ENCODE measurements around the gene SLC38A4. TPM values are rescaled to one million over a fixed set of nuclear protein-coding genes. Genes with fewer than 3 reads are reported as not detected.
A peak's percentile ranks its signal among the peaks of the same experiment; 100 is the strongest.

The SLC38A4 gene
- total RNA-seq, 1 donor from 2014 or later: 0.27 TPM

DNA sequence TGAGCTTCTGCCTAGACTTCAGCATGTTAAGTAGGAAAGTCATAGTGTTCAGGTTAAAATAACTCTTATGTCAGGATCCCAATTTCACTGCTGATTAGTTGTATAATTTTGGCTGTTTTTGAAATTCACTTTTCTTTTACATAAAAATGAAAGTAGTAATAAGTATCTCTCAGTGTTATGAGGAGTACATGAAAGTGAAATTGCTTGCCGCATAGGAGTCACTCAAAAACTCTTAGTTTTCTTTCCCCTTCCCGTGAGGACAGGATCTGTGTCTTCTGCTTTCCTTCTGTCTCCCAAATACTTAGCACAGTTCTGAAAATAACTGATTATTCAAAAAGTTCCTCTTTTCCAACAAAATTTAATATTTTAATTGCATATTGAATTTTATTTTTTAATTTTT lies 100.5 kb downstream of the SLC38A4 start:
- TF ChIP-seq, protein P1, sequence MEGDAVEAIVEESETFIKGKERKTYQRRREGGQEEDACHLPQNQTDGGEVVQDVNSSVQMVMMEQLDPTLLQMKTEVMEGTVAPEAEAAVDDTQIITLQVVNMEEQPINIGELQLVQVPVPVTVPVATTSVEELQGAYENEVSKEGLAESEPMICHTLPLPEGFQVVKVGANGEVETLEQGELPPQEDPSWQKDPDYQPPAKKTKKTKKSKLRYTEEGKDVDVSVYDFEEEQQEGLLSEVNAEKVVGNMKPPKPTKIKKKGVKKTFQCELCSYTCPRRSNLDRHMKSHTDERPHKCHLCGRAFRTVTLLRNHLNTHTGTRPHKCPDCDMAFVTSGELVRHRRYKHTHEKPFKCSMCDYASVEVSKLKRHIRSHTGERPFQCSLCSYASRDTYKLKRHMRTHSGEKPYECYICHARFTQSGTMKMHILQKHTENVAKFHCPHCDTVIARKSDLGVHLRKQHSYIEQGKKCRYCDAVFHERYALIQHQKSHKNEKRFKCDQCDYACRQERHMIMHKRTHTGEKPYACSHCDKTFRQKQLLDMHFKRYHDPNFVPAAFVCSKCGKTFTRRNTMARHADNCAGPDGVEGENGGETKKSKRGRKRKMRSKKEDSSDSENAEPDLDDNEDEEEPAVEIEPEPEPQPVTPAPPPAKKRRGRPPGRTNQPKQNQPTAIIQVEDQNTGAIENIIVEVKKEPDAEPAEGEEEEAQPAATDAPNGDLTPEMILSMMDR (IDR thresholded peaks at IDR 0.05; ENCODE audit: borderline replicate concordance): no peak
- intact Hi-C loops (cut with micrococcal nuclease): no loop called here
- H3K4me1 ChIP-seq: peaks cover 7% of the 10 kb centered on the region
- H3K27me3 ChIP-seq (ENCODE audit: low read depth): no peaks in the 10 kb centered on the region
- H3K9me3 ChIP-seq (replicated peaks): no peaks in the 10 kb centered on the region
- H3K27ac ChIP-seq (replicated peaks): no peak overlapping the region
- no peak overlapping the region for H3K4me3 ChIP-seq
- H3K36me3 ChIP-seq: no peaks in the 10 kb centered on the region
- DNase-seq: no peak

DNA sequence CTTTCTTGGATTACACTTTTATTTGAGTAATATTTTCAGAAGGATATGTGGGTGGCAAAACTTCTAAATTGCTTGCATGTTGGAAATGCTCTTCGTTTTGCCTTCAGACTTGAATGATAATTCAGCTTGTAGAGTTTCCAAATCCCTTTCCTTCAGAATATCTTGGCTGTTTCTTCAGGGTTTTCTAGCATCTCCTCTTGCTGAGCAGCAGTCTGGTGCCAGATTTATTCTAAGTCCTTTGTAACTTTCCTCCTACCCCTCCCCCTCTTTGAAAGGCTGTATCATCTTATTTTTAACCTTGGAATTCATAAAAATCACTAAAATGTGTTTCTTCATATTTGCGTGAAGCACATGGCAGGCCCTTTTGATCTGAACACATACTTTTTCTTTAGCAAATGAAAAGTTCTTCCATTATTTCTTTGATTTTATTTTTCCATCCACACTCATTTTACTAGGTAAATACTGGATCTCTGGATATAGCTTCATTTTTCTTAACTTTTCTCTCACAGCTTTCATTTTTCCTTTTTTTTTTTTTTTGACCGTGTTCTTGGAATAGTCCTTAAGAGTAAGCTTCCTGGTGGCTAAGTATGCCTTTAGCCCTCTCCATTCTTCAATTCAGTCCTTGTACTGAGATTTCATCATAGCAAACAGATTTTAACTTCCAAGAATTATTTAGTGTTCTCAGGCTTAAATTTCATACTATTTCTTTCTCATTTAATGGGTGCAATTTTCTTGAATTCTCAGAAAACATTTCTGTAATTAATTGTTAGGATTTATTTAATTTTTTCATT lies 102.0 kb downstream of the SLC38A4 start:
- Histone ChIP-seq H3K27ac (replicated peaks) (no peak overlapping the region), H3K36me3 (no peaks in the 10 kb centered on the region), H3K4me1 (peaks cover 7% of the 10 kb centered on the region), H3K27me3 (ENCODE audit: low read depth) (no peaks in the 10 kb centered on the region), H3K4me3 (no peak overlapping the region), H3K9me3 (replicated peaks) (no peaks in the 10 kb centered on the region)
- TF ChIP-seq, protein P1 (IDR thresholded peaks at IDR 0.05; ENCODE audit: borderline replicate concordance): no peak
- no peak for DNase-seq
- intact Hi-C loops (cut with micrococcal nuclease): no loop called here

DNA sequence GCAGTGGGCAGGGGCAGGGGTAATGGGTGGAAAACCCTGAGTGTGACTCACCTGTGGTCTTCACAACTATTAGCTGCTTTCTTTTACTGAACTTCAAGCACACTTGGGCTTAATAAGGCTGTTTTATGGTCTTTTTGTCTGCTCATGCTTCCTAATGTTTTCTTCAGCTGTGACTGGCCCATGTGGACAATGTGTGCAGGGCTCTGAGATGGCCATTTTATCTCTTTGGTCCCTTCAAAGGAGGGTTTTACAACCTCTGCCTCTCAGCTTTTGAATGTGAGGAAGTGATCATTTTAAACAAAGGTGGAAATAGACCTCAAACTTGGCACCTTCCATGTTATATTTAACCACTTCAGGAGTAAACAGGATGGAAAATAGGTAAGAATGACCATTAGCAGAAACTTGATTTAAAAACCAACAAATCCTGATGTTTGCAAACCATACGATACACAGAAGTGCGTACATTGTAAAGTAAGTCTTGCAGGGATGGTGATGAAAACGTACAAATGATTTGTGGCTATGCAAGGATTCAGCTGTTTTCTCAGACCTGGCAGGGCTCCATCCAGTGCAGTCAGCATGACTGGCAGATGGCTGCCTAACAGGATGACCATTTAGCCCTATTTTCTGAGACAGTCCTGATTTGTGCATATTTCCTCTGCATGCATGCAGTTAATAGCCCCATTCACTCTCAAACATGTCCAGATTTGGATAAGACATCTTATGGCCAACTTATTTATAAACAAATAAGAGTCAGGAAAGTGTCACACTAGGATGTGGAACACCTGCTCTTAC lies 103.2 kb downstream of the SLC38A4 start:
- peak; percentile 14 for DNase-seq

DNA sequence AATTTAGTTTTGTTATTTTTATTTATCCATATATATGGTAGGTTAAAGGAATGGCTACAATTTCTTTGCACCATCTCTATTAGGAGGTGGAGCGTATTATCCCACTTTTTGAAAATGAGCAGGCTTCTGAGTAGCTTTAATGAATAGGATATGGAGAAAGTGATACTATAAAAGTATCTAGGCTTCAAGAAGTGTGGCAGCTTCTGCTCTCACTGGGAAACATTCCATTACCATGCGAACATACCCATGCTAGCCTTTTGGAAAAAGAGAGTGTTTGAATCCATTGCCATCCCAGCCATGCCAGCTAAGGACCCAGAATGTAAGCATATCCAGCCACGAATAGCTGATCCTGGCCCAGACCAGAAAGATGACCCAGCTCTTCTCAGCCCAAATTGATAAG lies 107.3 kb downstream of the SLC38A4 start:
- DNase-seq: no peak
- H3K9me3 ChIP-seq (replicated peaks): no peaks in the 10 kb centered on the region
- TF ChIP-seq, protein P1 (IDR thresholded peaks at IDR 0.05; ENCODE audit: borderline replicate concordance): no peak
- no peaks in the 10 kb centered on the region for H3K27me3 ChIP-seq (ENCODE audit: low read depth)
- peaks cover 15% of the 10 kb centered on the region for H3K4me1 ChIP-seq
- H3K36me3 ChIP-seq: no peaks in the 10 kb centered on the region
- H3K4me3 ChIP-seq: no peak overlapping the region
- H3K27ac ChIP-seq (replicated peaks): no peak overlapping the region
- intact Hi-C loops (cut with micrococcal nuclease): no loop called here

More for the DNA sequence above, 103.2 kb downstream of the SLC38A4 start:
- H3K27me3 ChIP-seq (ENCODE audit: low read depth): no peaks in the 10 kb centered on the region
- TF ChIP-seq, protein P1 (IDR thresholded peaks at IDR 0.05; ENCODE audit: borderline replicate concordance): no peak
- peaks cover 13% of the 10 kb centered on the region for H3K4me1 ChIP-seq
- H3K27ac ChIP-seq (replicated peaks): no peak overlapping the region
- no peaks in the 10 kb centered on the region for H3K36me3 ChIP-seq
- H3K9me3 ChIP-seq (replicated peaks): no peaks in the 10 kb centered on the region
- intact Hi-C loops (cut with micrococcal nuclease): no loop called here
- no peak overlapping the region for H3K4me3 ChIP-seq

DNA sequence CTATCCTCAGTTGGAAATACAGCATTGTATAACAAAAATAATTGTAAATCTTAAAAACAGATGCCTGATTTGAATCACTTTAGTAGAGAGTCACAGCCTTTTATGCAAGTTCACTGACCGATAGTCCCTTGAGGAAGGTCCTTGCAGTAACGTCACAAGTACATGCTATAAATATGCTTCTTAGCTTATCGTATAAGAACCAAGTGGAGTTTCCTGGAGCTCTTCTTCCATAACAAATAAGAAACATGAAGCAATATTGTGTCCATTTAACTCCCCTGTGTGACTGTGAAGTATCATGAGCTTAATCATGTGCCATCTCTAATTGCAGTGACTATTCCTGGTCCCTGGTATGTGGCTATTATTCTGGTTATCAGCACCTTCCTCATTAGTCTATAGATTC lies 107.9 kb downstream of the SLC38A4 start:
- intact Hi-C loops (cut with micrococcal nuclease): no loop called here
- Histone ChIP-seq H3K36me3 (no peaks in the 10 kb centered on the region), H3K4me3 (no peak overlapping the region), H3K9me3 (replicated peaks) (no peaks in the 10 kb centered on the region), H3K27me3 (ENCODE audit: low read depth) (no peaks in the 10 kb centered on the region), H3K4me1 (peaks cover 13% of the 10 kb centered on the region), H3K27ac (replicated peaks) (no peak overlapping the region)
- DNase-seq: no peak
- TF ChIP-seq, protein P1 (IDR thresholded peaks at IDR 0.05; ENCODE audit: borderline replicate concordance): no peak

All from left ventricle myocardium inferior (tissue), 1 donor.